ENCODE data around the gene AUTS2.

The AUTS2 gene

DNA sequence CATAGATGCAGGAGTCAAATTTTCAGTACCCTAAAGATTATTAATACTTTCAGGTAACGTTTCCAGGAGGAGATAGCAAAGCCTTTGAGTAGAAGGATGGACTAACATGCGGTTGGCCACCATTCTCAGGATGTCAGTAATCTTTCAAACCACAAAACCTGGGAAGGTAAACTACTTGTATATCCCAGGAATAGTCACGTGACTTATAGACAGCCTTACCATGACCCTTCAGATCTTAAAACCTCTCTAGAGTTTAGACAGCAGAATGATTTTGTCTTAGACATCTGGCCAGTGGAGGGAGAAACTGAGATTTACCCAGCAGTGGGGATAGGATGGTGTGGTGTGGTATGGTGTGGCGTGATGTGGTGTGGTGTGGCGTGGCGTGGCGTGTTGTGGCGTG, 1085.9 kb downstream of the AUTS2 start (continued):
- no peak for TF ChIP-seq HOXA7 (CRISPR knock-in tag; IDR thresholded peaks at IDR 0.05; ENCODE audit: borderline replicate concordance)
- TF ChIP-seq ZNF174 (tag by site-specific recombination; IDR thresholded peaks at IDR 0.05), result no peak
- TF ChIP-seq ZNF596 (tag by site-specific recombination; IDR thresholded peaks at IDR 0.05), result no peak
- TF ChIP-seq ZBTB48 (tag by site-specific recombination; IDR thresholded peaks at IDR 0.05), result no peak
- no peak for TF ChIP-seq ZNF791 (tag by site-specific recombination; IDR thresholded peaks at IDR 0.05)
- TF ChIP-seq YY2 (tag by site-specific recombination; IDR thresholded peaks at IDR 0.05), result no peak
- TF ChIP-seq, protein P1, sequence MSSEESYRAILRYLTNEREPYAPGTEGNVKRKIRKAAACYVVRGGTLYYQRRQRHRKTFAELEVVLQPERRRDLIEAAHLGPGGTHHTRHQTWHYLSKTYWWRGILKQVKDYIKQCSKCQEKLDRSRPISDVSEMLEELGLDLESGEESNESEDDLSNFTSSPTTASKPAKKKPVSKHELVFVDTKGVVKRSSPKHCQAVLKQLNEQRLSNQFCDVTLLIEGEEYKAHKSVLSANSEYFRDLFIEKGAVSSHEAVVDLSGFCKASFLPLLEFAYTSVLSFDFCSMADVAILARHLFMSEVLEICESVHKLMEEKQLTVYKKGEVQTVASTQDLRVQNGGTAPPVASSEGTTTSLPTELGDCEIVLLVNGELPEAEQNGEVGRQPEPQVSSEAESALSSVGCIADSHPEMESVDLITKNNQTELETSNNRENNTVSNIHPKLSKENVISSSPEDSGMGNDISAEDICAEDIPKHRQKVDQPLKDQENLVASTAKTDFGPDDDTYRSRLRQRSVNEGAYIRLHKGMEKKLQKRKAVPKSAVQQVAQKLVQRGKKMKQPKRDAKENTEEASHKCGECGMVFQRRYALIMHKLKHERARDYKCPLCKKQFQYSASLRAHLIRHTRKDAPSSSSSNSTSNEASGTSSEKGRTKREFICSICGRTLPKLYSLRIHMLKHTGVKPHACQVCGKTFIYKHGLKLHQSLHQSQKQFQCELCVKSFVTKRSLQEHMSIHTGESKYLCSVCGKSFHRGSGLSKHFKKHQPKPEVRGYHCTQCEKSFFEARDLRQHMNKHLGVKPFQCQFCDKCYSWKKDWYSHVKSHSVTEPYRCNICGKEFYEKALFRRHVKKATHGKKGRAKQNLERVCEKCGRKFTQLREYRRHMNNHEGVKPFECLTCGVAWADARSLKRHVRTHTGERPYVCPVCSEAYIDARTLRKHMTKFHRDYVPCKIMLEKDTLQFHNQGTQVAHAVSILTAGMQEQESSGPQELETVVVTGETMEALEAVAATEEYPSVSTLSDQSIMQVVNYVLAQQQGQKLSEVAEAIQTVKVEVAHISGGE (tag by site-specific recombination; conservative IDR thresholded peaks at IDR 0.05; ENCODE audit: low read depth), result no peak

- peaks cover 7% of the 10 kb centered on the region for H3K4me1 ChIP-seq (ENCODE audit: control insufficient read depth, insufficient read depth, low read length)
- ChIA-PET POLR2A (interaction anchor here (0.6 to 1.2 kb wide), 4 partner anchors 10 to 94 kb away, joined by 3 read pairs; no protein-coding TSS in a partner anchor), CTCF (interaction anchor here (0.7 to 1.0 kb wide), 2 partner anchors 20 to 354 kb away, joined by 3 to 4 read pairs; no protein-coding TSS in a partner anchor)
- peak; percentile 83; the same call in 1 of the 2 replicates for TF ChIP-seq SCRT2 (tag by site-specific recombination; IDR thresholded peaks at IDR 0.05)
- TF ChIP-seq GLI4 (tag by site-specific recombination; IDR thresholded peaks at IDR 0.05), result no peak
- TF ChIP-seq SCRT1 (tag by site-specific recombination; IDR thresholded peaks at IDR 0.05; ENCODE audit: borderline replicate concordance), result peak; percentile 30; the same call in 1 of the 2 replicates
- TF ChIP-seq BCL11A (tag by site-specific recombination; IDR thresholded peaks at IDR 0.05; ENCODE audit: low read depth), result no peak
- TF ChIP-seq ZNF114 (tag by site-specific recombination; IDR thresholded peaks at IDR 0.05), result no peak
- TF ChIP-seq WT1 (tag by site-specific recombination; IDR thresholded peaks at IDR 0.05), result no peak
- TF ChIP-seq ZNF692 (tag by site-specific recombination; IDR thresholded peaks at IDR 0.05), result no peak
- TF ChIP-seq ZNF239 (tag by site-specific recombination; IDR thresholded peaks at IDR 0.05), result no peak
- no peaks in the 10 kb centered on the region for H3K36me3 ChIP-seq (ENCODE audit: control insufficient read depth in 2 of 2, insufficient read depth in 1 of 2, low read length in 2 of 2)
- peak overlapping the region; percentile 92 for H3K4me3 ChIP-seq (ENCODE audit: low read depth, low read length)
- H3K27ac ChIP-seq (ENCODE audit: extremely low read depth, low read depth, low read length), result peak overlapping the region; percentile 97; the same call in 1 of the 2 replicates
- H3K9me3 ChIP-seq (ENCODE audit: control insufficient read depth, insufficient read depth, low read depth, low read length), result no peaks in the 10 kb centered on the region
Observed at GRCh38 chr7:70693321-70693685, 1095.0 kb downstream of the AUTS2 start.

- POLR2A ChIA-PET, result interaction anchor here (0.6 to 3.3 kb wide), 5 partner anchors 10 to 98 kb away, joined by 3 to 13 read pairs (median 3); no protein-coding TSS in a partner anchor
- TF ChIP-seq ZNF518A (tag by site-specific recombination; conservative IDR thresholded peaks at IDR 0.05; ENCODE audit: low read depth), result no peak
- TF ChIP-seq, protein P2, sequence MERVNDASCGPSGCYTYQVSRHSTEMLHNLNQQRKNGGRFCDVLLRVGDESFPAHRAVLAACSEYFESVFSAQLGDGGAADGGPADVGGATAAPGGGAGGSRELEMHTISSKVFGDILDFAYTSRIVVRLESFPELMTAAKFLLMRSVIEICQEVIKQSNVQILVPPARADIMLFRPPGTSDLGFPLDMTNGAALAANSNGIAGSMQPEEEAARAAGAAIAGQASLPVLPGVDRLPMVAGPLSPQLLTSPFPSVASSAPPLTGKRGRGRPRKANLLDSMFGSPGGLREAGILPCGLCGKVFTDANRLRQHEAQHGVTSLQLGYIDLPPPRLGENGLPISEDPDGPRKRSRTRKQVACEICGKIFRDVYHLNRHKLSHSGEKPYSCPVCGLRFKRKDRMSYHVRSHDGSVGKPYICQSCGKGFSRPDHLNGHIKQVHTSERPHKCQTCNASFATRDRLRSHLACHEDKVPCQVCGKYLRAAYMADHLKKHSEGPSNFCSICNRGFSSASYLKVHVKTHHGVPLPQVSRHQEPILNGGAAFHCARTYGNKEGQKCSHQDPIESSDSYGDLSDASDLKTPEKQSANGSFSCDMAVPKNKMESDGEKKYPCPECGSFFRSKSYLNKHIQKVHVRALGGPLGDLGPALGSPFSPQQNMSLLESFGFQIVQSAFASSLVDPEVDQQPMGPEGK (tag by site-specific recombination; IDR thresholded peaks at IDR 0.05), result peak; percentile 82
- 0 out of 2 replicates have a peak, but pooled peaks have one; percentile 21 for TF ChIP-seq OSR2 (tag by site-specific recombination; IDR thresholded peaks at IDR 0.05)
- no peak for TF ChIP-seq ZNF23 (tag by site-specific recombination; IDR thresholded peaks at IDR 0.05; ENCODE audit: borderline replicate concordance)
Observed at GRCh38 chr7:70693686-70694433, 1095.6 kb downstream of the AUTS2 start.

More at GRCh38 chr7:70693686-70694433, 1095.6 kb downstream of the AUTS2 start:
- H3K4me1 ChIP-seq (ENCODE audit: control insufficient read depth, insufficient read depth, low read length), result peaks cover 10% of the 10 kb centered on the region
- peaks cover 0 to 4% of the 10 kb centered on the region in 2 experiments; a peak in 1 of 3 replicates for H3K36me3 ChIP-seq (ENCODE audit: control insufficient read depth in 2 of 2, insufficient read depth in 1 of 2, low read length in 2 of 2)
- H3K9me3 ChIP-seq (ENCODE audit: control insufficient read depth, insufficient read depth, low read depth, low read length), result no peaks in the 10 kb centered on the region
- H3K4me3 ChIP-seq (ENCODE audit: low read depth, low read length), result peak overlapping the region; percentile 92
- H3K27ac ChIP-seq (ENCODE audit: extremely low read depth, low read depth, low read length), result peak overlapping the region; percentile 97
- CTCF ChIA-PET, result interaction anchor here (1.0 kb wide), 1 partner anchor 20 kb away, joined by 4 read pairs; no protein-coding TSS in a partner anchor
